Measurements from ENCODE around the gene SEPTIN12. TPM values are rescaled to one million over a fixed set of nuclear protein-coding genes. Genes with fewer than 3 reads are reported as not detected.

SEPTIN12 gene
- total and polyA plus RNA-seq, 2 experiments from 2014 or later: not detected

DNA sequence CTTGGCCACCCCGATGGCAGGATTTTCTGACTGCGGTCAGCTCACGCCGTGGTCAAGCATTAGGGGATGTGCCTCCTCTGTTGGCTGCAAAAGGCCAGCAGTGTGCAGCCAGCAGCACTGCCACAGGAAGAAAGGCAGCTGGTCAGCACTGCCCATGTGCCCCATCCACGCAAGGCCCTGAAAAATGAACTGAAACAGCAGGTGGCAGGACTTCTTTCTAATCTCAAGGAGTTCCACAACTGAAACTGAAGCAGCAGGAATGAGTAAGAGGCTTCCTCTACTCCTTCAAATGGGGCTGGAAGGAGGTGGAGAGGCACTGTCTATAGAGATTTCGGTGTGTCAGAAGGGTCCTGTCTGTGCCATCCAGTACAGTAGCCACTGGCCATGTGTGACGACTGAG is 24.4 kb downstream of the SEPTIN12 start:
- H3K9me3 ChIP-seq (ENCODE audit: low read depth): no peaks in the 10 kb centered on the region
- H2AFZ ChIP-seq: no peak overlapping the region
- no peak overlapping the region for H3K4me3 ChIP-seq
- H3K9me2 ChIP-seq (replicated peaks; ENCODE audit: insufficient read depth): no peaks in the 10 kb centered on the region
- no peaks in the 10 kb centered on the region for H3K27me3 ChIP-seq
- 94% methylated on average over 7 of the region's 7 CpGs for WGBS (ENCODE audit: low lambda C conversion rate, missing lambda C conversion rate)
- TF ChIP-seq EZH2 (IDR thresholded peaks at IDR 0.05; ENCODE audit: borderline replicate concordance) (no peak), EZH2phosphoT487 (IDR thresholded peaks at IDR 0.05; ENCODE audit: low read depth, severe bottlenecking, unreplicated experiment) (no peak)
- TF ChIP-seq, protein P1, sequence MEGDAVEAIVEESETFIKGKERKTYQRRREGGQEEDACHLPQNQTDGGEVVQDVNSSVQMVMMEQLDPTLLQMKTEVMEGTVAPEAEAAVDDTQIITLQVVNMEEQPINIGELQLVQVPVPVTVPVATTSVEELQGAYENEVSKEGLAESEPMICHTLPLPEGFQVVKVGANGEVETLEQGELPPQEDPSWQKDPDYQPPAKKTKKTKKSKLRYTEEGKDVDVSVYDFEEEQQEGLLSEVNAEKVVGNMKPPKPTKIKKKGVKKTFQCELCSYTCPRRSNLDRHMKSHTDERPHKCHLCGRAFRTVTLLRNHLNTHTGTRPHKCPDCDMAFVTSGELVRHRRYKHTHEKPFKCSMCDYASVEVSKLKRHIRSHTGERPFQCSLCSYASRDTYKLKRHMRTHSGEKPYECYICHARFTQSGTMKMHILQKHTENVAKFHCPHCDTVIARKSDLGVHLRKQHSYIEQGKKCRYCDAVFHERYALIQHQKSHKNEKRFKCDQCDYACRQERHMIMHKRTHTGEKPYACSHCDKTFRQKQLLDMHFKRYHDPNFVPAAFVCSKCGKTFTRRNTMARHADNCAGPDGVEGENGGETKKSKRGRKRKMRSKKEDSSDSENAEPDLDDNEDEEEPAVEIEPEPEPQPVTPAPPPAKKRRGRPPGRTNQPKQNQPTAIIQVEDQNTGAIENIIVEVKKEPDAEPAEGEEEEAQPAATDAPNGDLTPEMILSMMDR (IDR thresholded peaks at IDR 0.05; ENCODE audit: poor library complexity): no peak
- no peak for DNase-seq (ENCODE audit: low spot score)
- H3K4me1 ChIP-seq (ENCODE audit: insufficient read depth): no peaks in the 10 kb centered on the region
- H4K20me1 ChIP-seq (ENCODE audit: insufficient read depth, poor library complexity, severe bottlenecking): no peaks in the 10 kb centered on the region
- H3K36me3 ChIP-seq (replicated peaks; ENCODE audit: insufficient read depth, low read depth): no peaks in the 10 kb centered on the region
- H3K79me2 ChIP-seq: peaks cover 31% of the 10 kb centered on the region
- H3K4me2 ChIP-seq: no peak overlapping the region
- H3K27ac ChIP-seq: no peak overlapping the region

GRCh38 chr16:4762205-4762604 is 25.9 kb downstream of the SEPTIN12 start:
- Histone ChIP-seq H3K4me1 (ENCODE audit: insufficient read depth) (no peaks in the 10 kb centered on the region), H3K36me3 (replicated peaks; ENCODE audit: insufficient read depth, low read depth) (no peaks in the 10 kb centered on the region), H3K79me2 (peaks cover 31% of the 10 kb centered on the region), H4K20me1 (ENCODE audit: insufficient read depth, poor library complexity, severe bottlenecking) (no peaks in the 10 kb centered on the region), H2AFZ (no peak overlapping the region), H3K4me3 (no peak overlapping the region), H3K9me2 (replicated peaks; ENCODE audit: insufficient read depth) (no peaks in the 10 kb centered on the region), H3K9me3 (ENCODE audit: low read depth) (no peaks in the 10 kb centered on the region), H3K27ac (no peak overlapping the region), H3K27me3 (no peaks in the 10 kb centered on the region), H3K4me2 (no peak overlapping the region)
- over 99% methylated on average over 9 of the region's 9 CpGs for WGBS (ENCODE audit: low lambda C conversion rate, missing lambda C conversion rate)
- no peak for DNase-seq (ENCODE audit: low spot score)
- no peak for TF ChIP-seq EZH2 (IDR thresholded peaks at IDR 0.05; ENCODE audit: borderline replicate concordance)
- no peak for TF ChIP-seq EZH2phosphoT487 (IDR thresholded peaks at IDR 0.05; ENCODE audit: low read depth, severe bottlenecking, unreplicated experiment)
- TF ChIP-seq, protein P1 (IDR thresholded peaks at IDR 0.05; ENCODE audit: poor library complexity): no peak

DNA sequence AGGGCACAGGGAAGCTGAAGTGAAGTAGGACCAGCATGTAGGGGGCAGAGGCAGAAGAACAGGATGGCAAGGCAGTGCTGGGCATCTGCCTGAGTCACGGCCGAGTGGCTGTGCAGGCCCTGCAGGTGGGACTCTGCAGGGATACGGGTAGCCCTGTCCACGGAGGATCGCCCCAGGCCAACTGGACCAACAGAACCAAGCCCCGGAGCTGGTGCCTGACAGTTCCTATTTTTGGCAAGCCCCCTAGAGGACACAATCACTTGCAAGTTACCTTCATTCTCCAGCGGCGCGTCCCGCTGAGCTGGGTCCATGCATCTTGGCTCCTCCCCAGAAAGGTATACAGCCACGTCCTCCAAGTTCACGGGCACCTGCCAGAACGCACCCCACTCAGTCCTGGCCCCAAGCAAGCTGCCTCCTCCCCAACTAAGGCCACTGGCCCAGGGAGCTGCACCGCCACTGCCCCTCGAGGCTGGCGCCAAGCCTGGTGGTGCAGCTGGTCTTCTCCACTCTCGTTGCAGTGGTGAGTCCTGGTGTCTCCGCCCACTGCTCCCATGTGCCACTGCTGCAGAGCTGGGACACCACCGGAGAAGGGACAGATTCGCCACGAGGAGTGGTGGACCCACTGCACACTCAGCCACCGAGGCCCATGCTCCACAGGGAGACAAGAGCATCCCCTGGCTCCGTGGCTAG is 27.8 kb downstream of the SEPTIN12 start:
- DNase-seq (ENCODE audit: low spot score): no peak
- no peak overlapping the region for H3K4me3 ChIP-seq
- 95% methylated on average over 20 of the region's 23 CpGs for WGBS (ENCODE audit: low lambda C conversion rate, missing lambda C conversion rate)
- TF ChIP-seq, protein P1 (IDR thresholded peaks at IDR 0.05; ENCODE audit: poor library complexity): no peak
- TF ChIP-seq EZH2phosphoT487 (IDR thresholded peaks at IDR 0.05; ENCODE audit: low read depth, severe bottlenecking, unreplicated experiment): no peak
- no peak for TF ChIP-seq EZH2 (IDR thresholded peaks at IDR 0.05; ENCODE audit: borderline replicate concordance)
- no peaks in the 10 kb centered on the region for H3K27me3 ChIP-seq
- no peaks in the 10 kb centered on the region for H3K9me2 ChIP-seq (replicated peaks; ENCODE audit: insufficient read depth)
- no peaks in the 10 kb centered on the region for H4K20me1 ChIP-seq (ENCODE audit: insufficient read depth, poor library complexity, severe bottlenecking)
- no peaks in the 10 kb centered on the region for H3K4me1 ChIP-seq (ENCODE audit: insufficient read depth)
- H3K9me3 ChIP-seq (ENCODE audit: low read depth): no peaks in the 10 kb centered on the region
- H3K27ac ChIP-seq: no peak overlapping the region
- H3K36me3 ChIP-seq (replicated peaks; ENCODE audit: insufficient read depth, low read depth): peaks cover 4% of the 10 kb centered on the region
- no peak overlapping the region for H2AFZ ChIP-seq
- H3K4me2 ChIP-seq: no peak overlapping the region
- peaks cover 18% of the 10 kb centered on the region for H3K79me2 ChIP-seq

Data from hepatocyte (in vitro differentiated cells).